K562 (cell line): ENCODE data around the gene TCTN3. TPM values are rescaled to one million over a fixed set of nuclear protein-coding genes. Genes with fewer than 3 reads are reported as not detected.

ENCODE experiments used
- ATAC-seq: fragments of 200-7000 bp; cut with Tn5 transposase; 3 replicates; pipeline ENCODE4 v1.9.1; 2020; ENCODE audit warnings: moderate library complexity
- BruUV-seq: library from RNA; stranded (reverse); fragments of 400-500 nt; replicated peaks from 2 replicates; lab custom pipeline; 2021; lab: Mats Ljungman, UMichigan
- CTCF ChIA-PET: fragments of 300-600 bp; formaldehyde crosslinking; extraction: SDS; loops from one replicate; lab custom pipeline; 2021; ENCODE audit warnings: low intra/inter-chr PET ratio; lab: Yijun Ruan, JAX
- POLR2A ChIA-PET: fragments of 300-600, 350-650 bp; sonication (Branson Sonifier 250); formaldehyde crosslinking; extraction: SDS; loops from one replicate; lab custom pipeline; 2021; ENCODE audit warnings: antibody characterized with exemption, inconsistent platforms; lab: Yijun Ruan, JAX
- DNase-seq, 4 experiments: peaks; one replicate each; pipeline versions ENCODE4 v3.0.0 to v3.0.0-alpha.2; 2011 to 2018; ENCODE audit warnings: low spot score in 3 of 4, mixed read lengths in 3 of 4; ENCODE audit errors: extremely low read depth in 1 of 4
- FAIRE-seq: peaks from 2 replicates; lab custom pipeline; 2011; peaks lifted over from hg19 to GRCh38; lab: Jason Lieb, UNC
- H2AFZ ChIP-seq: 2 replicates; pipeline ENCODE4 v1.6.0; 2011; ENCODE audit warnings: low read depth, low read length, control low read depth, inconsistent platforms
- H3K27ac ChIP-seq: fragments of 200-600 bp; 3 replicates; pipeline ENCODE4 v1.8.0; 2011; ENCODE audit warnings: low read depth, mild to moderate bottlenecking, control low read depth, inconsistent platforms, low read length, moderate library complexity, mixed read lengths; ENCODE audit errors: extremely low read depth
- H3K27me3 ChIP-seq, 2 experiments: fragments of 300-600 bp in 1 of 2; 2 replicates in 1 of 2; 3 replicates in 1 of 2; pipeline versions ENCODE4 v1.6.0 to v1.8.0; 2011; ENCODE audit warnings: inconsistent platforms in 2 of 2, low read length in 2 of 2, mild to moderate bottlenecking in 1 of 2, mixed read lengths in 1 of 2, moderate library complexity in 1 of 2; ENCODE audit not compliant: control insufficient read depth in 2 of 2, insufficient read depth in 2 of 2
- H3K36me3 ChIP-seq: fragments of 300-600 bp; 3 replicates; pipeline ENCODE4 v1.8.0; 2011; ENCODE audit warnings: mild to moderate bottlenecking, low read length, inconsistent platforms; ENCODE audit not compliant: control insufficient read depth, insufficient read depth
- H3K4me1 ChIP-seq, 2 experiments: fragments of 200-600 bp in 1 of 2; replicated peaks in 1 of 2; 2 replicates in 1 of 2; 3 replicates in 1 of 2; pipeline versions ENCODE4 v1.5.1 to v1.8.0; 2011; ENCODE audit warnings: inconsistent platforms in 2 of 2, low read length in 2 of 2, mild to moderate bottlenecking in 1 of 2, mixed read lengths in 1 of 2, moderate library complexity in 1 of 2; ENCODE audit not compliant: control insufficient read depth in 2 of 2, insufficient read depth in 2 of 2
- H3K4me2 ChIP-seq: 2 replicates; pipeline ENCODE4 v1.6.1; 2011; ENCODE audit warnings: low read length, control low read depth, inconsistent platforms, mixed read lengths; ENCODE audit not compliant: insufficient read depth
- H3K4me3 ChIP-seq: fragments of 200-600 bp; sonication (generic), shearing (Covaris generic); 2 replicates; pipeline ENCODE4 v1.5.1; 2016; ENCODE audit warnings: control low read depth, inconsistent platforms
- H3K79me2 ChIP-seq: fragments of 200-600 bp; 3 replicates; pipeline ENCODE4 v1.8.0; 2011; ENCODE audit warnings: low read length, inconsistent platforms; ENCODE audit not compliant: control insufficient read depth, insufficient read depth
- H3K9ac ChIP-seq, 2 experiments: 2 replicates each; pipeline versions ENCODE4 v1.6.0 to v1.6.1; 2011; ENCODE audit warnings: low read depth in 2 of 2, low read length in 2 of 2, control low read depth in 1 of 2, inconsistent platforms in 1 of 2, mild to moderate bottlenecking in 1 of 2, mixed read lengths in 1 of 2; ENCODE audit not compliant: insufficient read depth in 1 of 2
- H3K9me1 ChIP-seq: one replicate; pipeline ENCODE4 v1.6.0; 2011; ENCODE audit warnings: inconsistent platforms, mild to moderate bottlenecking, low read length, moderate library complexity; ENCODE audit not compliant: control insufficient read depth, insufficient read depth
- H3K9me3 ChIP-seq: replicated peaks from 2 replicates; pipeline ENCODE4 v1.5.1; 2011; ENCODE audit warnings: low read depth, low read length, inconsistent platforms; ENCODE audit not compliant: control insufficient read depth, insufficient read depth
- H4K20me1 ChIP-seq: replicated peaks from 2 replicates; pipeline ENCODE4 v1.6.1; 2011; ENCODE audit warnings: low read length, inconsistent platforms, mixed read lengths; ENCODE audit not compliant: control insufficient read depth, insufficient read depth
- CBX3 ChIP-seq, 2 experiments: IDR thresholded peaks; 1 replicate in 1 of 2; 2 replicates in 1 of 2; pipeline ENCODE4 v1.6.1; 2012; ENCODE audit warnings: inconsistent platforms in 2 of 2, low read length in 2 of 2, borderline replicate concordance in 1 of 2, control low read depth in 1 of 2
- MAFF ChIP-seq: IDR thresholded peaks from 2 replicates; pipeline ENCODE4 v1.6.1; 2012; ENCODE audit warnings: low read length, improper control_type of control experiment
- MCM3 ChIP-seq: fragments of 450-650 bp; IDR thresholded peaks from 2 replicates; pipeline ENCODE4 v1.6.1; 2016
- MEF2D ChIP-seq: conservative IDR thresholded peaks from 2 replicates; pipeline ENCODE4 v1.6.1; 2016; ENCODE audit warnings: low read depth, missing genetic modification characterization, missing compliant biosample characterization
- PPARD ChIP-seq: fragments of 250-450 bp; sonication (Bioruptor Pico); IDR thresholded peaks from 2 replicates; pipeline ENCODE4 v1.8.0; 2022; ENCODE audit warnings: inconsistent platforms, mild to moderate bottlenecking, moderate library complexity
- SMAD3 ChIP-seq: fragments of 450-650 bp; formaldehyde crosslinking; conservative IDR thresholded peaks from 2 replicates; pipeline ENCODE4 v1.4.0; 2020; ENCODE audit warnings: mild to moderate bottlenecking
- TRIM24 ChIP-seq, 2 experiments: fragments of 450-650 bp; IDR thresholded peaks; 2 replicates each; pipeline ENCODE4 v1.6.1; 2016
- TRIM28 ChIP-seq: fragments of 450-650 bp; IDR thresholded peaks from 2 replicates; pipeline ENCODE4 v1.6.1; 2017
- ZNF274 ChIP-seq: IDR thresholded peaks from 2 replicates; pipeline ENCODE4 v1.6.1; 2011; ENCODE audit warnings: low read depth, mild to moderate bottlenecking, low read length, moderate library complexity, borderline replicate concordance
- ZNF316 ChIP-seq: fragments of 450-650 bp; IDR thresholded peaks from 2 replicates; pipeline ENCODE4 v1.6.1; 2016
- ZNF639 ChIP-seq, 2 experiments: fragments of 200-800 bp in 1 of 2; sonication (Bioruptor generic) in 1 of 2; sonication (generic) in 1 of 2; formaldehyde crosslinking in 1 of 2; IDR thresholded peaks in 1 of 2; conservative IDR thresholded peaks in 1 of 2; 2 replicates each; pipeline versions ENCODE4 v1.5.0 to v1.6.1; 2016 to 2020; ENCODE audit warnings: missing compliant biosample characterization in 1 of 2, missing genetic modification characterization in 1 of 2, missing genetic modification reagents in 1 of 2
- WGBS: fragments of 100-300 bp; shearing (Covaris generic); methylation state at CpG from one replicate; pipeline ENCODE4 v1.1.6; 2016; ENCODE audit warnings: low coverage, mixed read lengths; ENCODE audit not compliant: insufficient coverage; ENCODE audit errors: missing lambda C conversion rate; 5-methylcytosine and 5-hydroxymethylcytosine counted together
- in situ Hi-C: fragments of 300-500 bp; cut with MboI; formaldehyde crosslinking; loops from 4 replicates; pipeline ENCODE4 v1.15.0; 2018; ENCODE audit warnings: inconsistent platforms, mixed read lengths
- intact Hi-C: fragments of 100-400 bp; cut with micrococcal nuclease; formaldehyde crosslinking; loops from 2 replicates; pipeline ENCODE4 v1.14.2; 2022
- polyA plus RNA-seq, 8 experiments: library from polyadenylated mRNA; depleted of rRNA in 4 of 8; stranded (reverse) in 5 of 8; unstranded in 3 of 8; fragments of >200 nt; fragmentation: Nextera tagmentation in 2 of 8; fragmentation: Illumina TruSeq in 1 of 8; extraction: Ambion mirVana in 2 of 8; extraction: Trizol in 1 of 8; gene quantifications; 2 replicates each; pipeline versions ENCODE4 v1.2.1 to v1.2.3, GENCODE V29; 2011 to 2014; ENCODE audit warnings: inconsistent platforms in 1 of 8, missing spikeins in 1 of 8
- total RNA-seq, 7 experiments: library from RNA; depleted of rRNA in 6 of 7; stranded (reverse); fragments of >200 nt in 6 of 7; fragmentation: Illumina TruSeq in 2 of 7; extraction: Trizol in 2 of 7; gene quantifications; 2 replicates each; pipeline versions ENCODE4 v1.2.1 to v1.2.3, GENCODE V29; 2011 to 2021; ENCODE audit warnings: low replicate concordance in 1 of 7

Gene TCTN3
- total and polyA plus RNA-seq, 9 of the 15 experiments (the other 6 are each of a cell fraction or from before 2014, with no cell fraction given) = 10.4 to 25.8 (median 16.3) TPM

- TF ChIP-seq ZNF639 (CRISPR knock-in tag; conservative IDR thresholded peaks at IDR 0.05 in 1 of 2, IDR thresholded peaks at IDR 0.05 in 1 of 2) (no peak), PPARD (CRISPR knock-in tag) (no peak), MEF2D (tag) (no peak), SMAD3 (CRISPR knock-in tag) (no peak), MCM3 (no peak), ZNF274 (no peak)
- TF ChIP-seq, all 486 proteins: peak for 0
These were observed 39.8 kb downstream of the TCTN3 start (continued) for GRCh38 chr10:95653895-95654294.

GRCh38 chr10:95651346-95652060, 42.2 kb downstream of the TCTN3 start:
- ChIA-PET CTCF (no interaction called here), POLR2A (interaction anchor here (0.6 kb wide), 1 partner anchor 41 kb away, joined by 3 read pairs; no protein-coding TSS in a partner anchor)
- Histone ChIP-seq H3K4me3 (no peak overlapping the region), H3K27ac (no peak overlapping the region), H3K4me1 (peaks cover 3 to 8% of the 10 kb centered on the region in 2 experiments; a peak in 3 of 5 replicates), H2AFZ (no peak overlapping the region), H3K36me3 (peaks cover 50% of the 10 kb centered on the region), H4K20me1 (no peaks in the 10 kb centered on the region), H3K9ac (no peak overlapping the region), H3K9me3 (peaks cover 5% of the 10 kb centered on the region), H3K79me2 (peaks cover 30% of the 10 kb centered on the region), H3K4me2 (no peak overlapping the region), H3K27me3 (no peaks in the 10 kb centered on the region), H3K9me1 (no peaks in the 10 kb centered on the region)
- intact Hi-C loops (no loop called here), in situ Hi-C loops (no loop called here)
- no peak for FAIRE-seq
- no peak for DNase-seq
- peak; percentile 75 for TF ChIP-seq TRIM28
- peak in 1 of 2 experiments; percentile 39; a peak in 1 of 3 replicates for TF ChIP-seq CBX3 (IDR thresholded peaks at IDR 0.05; ENCODE audit: borderline replicate concordance in 1 of 2, low read length in 2 of 2)
- TF ChIP-seq TRIM24 (IDR thresholded peaks at IDR 0.05) = peak in 1 of 2 experiments; percentile 19; a peak in 1 of 4 replicates
- peak; percentile 68 for TF ChIP-seq ZNF316
- no peak for TF ChIP-seq MAFF
- 67% methylated on average over 1 of the region's 1 CpG for WGBS
- ATAC-seq = no peak
- BruUV-seq = no TSS peak
